ENCODE results near the gene HNF4A.

Gene HNF4A

DNA sequence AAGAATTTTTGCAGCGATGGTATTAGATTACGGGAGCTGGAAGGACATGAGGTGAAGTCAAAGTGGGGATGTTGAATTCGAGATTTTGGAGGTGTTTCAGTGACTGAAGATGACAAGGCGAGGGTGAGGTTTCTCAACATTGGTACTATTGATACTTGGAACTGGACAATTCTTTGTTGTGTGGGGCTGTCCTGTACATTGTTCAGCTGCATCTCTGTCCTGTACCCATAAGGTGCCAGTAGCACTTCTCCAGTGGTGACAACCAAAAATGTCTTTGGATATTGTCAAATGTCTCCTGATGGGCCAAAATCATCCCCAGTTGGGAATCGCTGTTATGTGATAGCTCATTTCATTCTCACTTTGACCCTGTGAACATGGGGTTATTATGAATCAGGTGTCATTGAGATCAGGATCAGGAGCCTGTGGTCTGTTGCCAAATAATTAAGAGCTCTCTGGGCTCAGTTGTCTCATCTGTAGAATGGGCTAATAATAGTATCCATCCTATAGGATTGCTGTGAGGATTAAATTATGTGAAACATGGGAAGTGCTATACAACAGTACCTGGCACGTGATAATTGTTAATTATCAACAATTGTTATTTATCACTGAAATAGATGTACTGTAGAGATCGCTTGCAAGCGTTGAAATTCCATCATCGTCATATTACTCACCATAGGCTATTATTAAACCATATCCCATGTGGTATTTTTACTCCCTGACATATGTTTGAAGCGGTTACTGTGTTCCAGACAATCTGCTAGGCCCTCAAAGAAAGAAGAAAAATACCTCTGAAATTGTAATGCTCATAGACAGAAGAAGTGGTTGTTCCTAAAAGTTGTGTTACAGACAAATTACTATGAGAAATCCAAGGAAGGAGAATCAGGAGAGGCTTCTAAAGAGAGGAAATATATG, 71.6 kb downstream of the HNF4A start:
- DNase-seq = no peak

GRCh38 chr20:44427804-44428173, 72.3 kb downstream of the HNF4A start:
- DNase-seq = no peak

GRCh38 chr20:44428174-44429016, 72.9 kb downstream of the HNF4A start:
- no peak for DNase-seq

GRCh38 chr20:44429017-44429339, 73.5 kb downstream of the HNF4A start:
- DNase-seq = no peak

GRCh38 chr20:44429419-44430269, 74.1 kb downstream of the HNF4A start:
- DNase-seq = no peak

DNA sequence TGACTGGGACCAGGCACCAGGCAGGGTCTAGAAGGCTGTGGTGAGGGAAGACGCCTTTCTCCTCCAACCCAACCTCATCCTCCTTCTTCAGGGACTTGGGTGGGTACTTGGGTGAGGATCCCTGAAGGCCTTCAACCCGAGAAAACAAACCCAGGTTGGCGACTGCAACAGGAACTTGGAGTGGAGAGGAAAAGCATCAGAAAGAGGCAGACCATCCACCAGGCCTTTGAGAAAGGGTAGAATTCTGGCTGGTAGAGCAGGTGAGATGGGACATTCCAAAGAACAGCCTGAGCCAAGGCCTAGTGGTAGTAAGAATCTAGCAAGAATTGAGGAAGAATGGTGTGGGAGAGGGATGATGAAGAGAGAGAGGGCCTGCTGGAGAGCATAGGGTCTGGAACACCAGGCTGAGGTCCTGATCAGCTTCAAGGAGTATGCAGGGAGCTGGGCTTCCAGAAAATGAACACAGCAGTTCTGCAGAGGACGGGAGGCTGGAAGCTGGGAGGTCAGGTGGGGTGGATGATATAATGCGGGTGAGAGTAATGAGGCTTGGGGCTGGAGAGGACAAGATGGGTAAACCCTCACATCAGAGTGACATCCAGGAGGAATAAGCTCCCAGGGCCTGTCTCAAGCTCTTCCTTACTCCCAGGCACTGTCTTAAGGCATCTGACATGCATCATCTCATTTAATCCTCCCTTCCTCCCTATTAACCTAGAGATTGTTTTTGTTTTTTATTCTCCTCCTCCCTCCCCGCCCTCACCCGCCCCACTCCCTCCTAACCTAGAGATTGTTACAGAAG, 75.0 kb downstream of the HNF4A start:
- DNase-seq = no peak

- DNase-seq = no peak
These were observed 75.6 kb downstream of the HNF4A start for GRCh38 chr20:44431118-44431501.

DNA sequence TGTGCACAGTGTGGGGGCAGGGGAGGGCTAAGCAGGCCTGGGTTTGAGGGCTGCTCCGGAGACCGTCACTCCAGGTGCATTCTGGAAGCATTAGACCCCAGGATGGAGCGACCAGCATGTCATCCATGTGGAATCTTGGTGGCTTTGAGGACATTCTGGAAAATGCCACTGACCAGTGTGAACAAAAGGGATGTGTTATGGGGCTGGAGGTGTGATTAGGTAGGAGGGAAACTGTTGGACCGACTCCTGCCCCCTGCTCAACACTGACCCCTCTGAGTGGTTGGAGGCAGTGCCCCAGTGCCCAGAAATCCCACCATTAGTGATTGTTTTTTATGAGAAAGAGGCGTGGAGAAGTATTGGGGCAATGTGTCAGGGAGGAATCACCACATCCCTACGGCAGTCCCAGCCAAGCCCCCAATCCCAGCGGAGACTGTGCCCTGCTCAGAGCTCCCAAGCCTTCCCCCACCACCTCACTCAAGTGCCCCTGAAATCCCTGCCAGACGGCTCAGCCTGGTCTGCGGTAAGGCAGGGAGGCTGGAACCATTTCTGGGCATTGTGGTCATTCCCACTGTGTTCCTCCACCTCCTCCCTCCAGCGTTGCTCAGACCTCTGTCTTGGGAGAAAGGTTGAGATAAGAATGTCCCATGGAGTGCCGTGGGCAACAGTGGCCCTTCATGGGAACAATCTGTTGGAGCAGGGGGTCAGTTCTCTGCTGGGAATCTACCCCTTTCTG, 76.2 kb downstream of the HNF4A start:
- no peak for DNase-seq

- DNase-seq = no peak
These were observed 77.4 kb downstream of the HNF4A start for GRCh38 chr20:44432618-44433577.

DNA sequence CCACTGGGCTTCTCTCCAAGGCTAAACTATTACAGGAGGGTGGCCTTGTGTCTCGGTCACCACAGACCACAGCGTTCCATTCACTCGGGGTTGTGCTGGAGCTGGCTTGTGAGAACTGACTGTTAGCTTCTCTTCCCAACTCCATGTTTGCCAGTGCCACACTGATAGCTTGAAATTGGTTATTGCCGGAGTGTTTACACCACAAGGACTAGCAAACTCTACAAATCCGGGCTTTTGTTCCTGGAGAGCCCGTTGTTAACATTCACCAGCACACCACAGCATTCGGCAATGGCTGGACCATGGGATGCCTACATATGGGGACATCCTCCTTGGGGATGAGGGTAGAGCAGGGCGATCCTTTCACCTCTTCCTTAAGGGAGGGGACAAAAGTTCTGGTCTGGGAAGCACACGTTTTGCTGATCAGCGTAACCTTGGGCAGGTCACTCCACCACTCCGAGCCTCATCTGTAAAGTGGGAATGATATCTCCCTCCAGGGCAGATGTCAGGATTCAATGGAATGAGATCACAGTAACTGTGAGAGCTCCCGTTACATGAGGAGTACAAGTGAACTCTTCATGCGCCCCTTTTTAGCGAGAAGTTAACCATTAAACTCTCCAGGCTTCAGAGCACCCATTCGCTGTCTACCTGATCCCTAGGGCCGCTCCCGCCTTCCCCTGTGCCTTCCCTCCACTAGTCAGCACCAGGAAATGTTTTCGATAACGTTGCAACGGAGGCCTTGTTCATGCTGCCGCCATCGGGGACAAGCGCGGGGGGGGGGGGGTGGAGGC, 78.4 kb downstream of the HNF4A start:
- no peak for DNase-seq

DNA sequence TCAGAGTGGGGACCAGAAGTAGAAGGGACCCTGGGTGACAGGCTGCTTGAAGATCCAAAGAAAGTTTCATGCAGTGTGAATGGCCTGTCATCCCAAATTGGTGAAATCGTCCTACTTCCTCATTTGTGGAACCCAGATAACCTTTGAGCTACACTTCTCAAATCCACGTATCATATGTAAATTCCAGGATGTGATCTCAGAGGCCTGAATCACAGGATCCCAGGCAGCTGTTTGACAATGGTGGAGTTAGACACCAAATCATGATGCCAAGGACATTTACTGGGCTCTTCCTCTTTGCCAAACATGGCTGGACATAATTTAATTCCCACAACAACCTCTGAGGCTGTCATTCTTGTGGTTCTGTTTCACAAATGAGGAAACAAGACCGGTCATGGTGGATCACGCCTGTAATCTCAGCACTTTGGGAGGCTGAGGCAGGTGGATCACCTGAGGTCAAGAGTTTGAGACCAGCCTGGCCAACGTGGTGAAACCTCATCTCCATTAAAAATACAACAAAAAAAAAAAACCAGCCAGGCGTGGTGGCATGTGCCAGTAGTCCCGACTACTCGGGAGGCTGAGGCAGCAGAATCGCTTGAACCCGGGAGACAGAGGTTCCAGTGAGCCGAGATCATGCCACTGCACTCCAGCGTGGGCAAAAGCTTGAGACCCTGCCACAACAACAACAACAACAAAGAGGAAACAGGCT, 80.3 kb downstream of the HNF4A start:
- no peak for DNase-seq

DNA sequence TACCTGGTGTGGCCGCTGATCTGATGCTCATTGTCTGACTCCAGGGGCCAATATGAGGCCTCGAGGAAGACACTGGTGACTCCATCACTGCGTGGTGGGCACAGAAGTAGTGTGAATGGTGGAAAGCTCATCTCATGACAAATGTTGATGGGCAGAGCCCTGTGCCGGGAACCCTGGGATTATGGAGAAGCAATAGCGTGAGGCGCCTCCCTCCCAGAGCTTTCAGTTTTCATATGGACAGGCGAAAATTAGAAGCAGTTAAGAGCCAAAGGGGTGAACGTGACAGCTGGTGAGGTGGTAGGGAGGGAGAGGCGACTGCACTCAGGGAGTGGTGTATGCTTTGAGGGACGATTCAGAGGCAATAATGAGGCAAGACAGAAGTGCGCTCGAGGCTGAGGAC, 80.9 kb downstream of the HNF4A start:
- no peak for DNase-seq

DNA sequence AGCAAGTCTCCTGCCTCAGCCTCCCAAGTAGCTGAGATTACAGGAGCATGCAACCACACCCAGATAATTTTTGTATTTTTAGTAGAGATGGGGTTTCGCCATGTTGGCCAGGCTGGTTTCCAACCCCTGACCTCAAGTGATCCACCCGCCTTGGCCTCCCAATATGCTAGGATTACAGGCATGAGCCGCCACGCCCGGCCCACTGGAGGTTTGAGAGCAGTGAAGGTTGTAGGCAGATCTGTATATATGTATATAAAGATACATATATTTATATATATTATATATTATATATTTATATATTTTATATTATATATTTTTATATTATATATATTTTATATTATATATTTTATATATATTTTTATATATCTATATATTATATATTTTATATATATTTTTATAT, 82.0 kb downstream of the HNF4A start:
- no peak for DNase-seq

- DNase-seq = no peak
These were observed 83.3 kb downstream of the HNF4A start for GRCh38 chr20:44438782-44439181.

- DNase-seq = no peak
These were observed 83.8 kb downstream of the HNF4A start for GRCh38 chr20:44439318-44439717.

DNA sequence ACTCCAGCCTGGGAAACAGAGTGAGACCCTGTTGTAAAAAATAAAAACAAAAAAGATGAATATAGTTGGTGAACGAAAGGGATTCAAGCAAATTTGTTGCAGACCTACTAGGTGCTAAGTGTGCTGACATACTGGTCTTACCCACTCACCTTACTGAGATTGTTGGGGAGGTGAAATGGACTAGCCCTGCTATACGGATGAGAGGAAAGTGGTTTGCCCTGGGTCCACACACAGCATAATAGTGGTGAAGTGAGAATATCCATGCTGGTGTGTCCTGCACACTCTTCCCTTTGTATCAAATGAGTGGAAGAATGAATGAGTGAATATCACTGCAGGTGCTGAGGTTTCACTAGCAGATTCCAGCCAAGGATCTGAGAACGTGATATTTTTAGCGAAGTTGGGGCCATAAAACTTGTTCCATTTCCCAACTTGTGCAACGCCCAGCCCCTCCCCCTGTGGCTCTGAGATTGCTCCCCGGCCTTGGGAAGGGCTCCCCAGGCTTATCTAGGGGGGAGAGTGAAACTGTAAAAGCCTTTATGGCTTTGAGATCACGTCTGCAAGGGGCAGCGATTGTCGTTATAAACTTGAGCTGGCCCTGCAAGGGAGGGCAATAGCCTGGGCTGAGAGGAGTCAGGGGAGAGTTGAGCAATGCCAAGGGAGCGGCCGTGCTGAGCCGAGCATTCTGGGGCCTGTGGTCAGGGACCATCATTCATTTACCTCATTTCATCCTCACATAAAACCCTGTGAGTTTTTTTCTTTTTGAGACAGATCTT, 87.0 kb downstream of the HNF4A start:
- no peak for DNase-seq

DNA sequence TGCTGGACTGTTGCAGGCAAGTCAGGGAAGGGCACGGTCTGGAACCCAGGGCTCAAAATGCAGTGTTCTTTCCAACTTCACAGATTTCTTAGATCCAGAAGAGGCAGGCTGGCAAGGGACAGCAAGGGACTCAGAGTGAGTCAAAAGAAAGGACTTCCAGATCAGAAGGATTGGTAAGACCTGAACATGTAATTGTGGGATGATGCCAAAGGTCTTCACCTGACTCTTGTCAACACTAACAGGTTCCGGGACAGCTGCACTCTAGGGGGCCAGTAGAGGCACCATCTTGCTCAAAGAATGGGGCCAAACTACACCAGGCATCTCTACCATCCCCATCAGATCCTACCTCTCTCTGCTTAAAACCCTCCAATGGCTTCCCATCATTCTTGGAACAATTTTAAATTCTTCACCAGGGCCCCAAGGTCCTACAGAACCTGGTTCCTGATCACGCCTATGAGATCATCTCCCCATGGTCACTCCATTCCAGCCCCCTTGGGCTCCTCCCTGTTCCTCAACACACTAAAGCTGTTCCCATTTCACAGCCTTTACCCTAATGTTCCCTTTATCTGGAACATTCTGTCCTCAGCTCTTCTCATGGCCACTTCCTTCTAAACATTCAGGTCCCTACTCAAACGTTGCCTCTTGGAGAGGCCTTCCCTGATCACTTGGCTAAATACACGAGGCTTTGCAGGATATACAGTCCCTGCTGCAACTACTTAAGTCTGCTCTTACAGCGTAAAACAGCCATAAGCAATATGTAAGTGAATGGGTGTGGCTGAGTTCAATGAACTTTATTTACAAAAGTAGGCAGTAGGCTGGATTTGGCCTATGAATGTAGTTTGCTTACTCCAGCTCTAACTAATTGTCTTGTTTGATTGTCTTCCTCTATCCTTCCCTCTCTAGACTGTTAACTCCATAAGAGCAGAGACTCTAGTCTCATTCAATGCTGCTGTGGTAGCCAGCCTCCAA, 90.5 kb downstream of the HNF4A start:
- no peak for DNase-seq

Data from activated CD4-positive, alpha-beta T cell treated with anti-CD3 and anti-CD28 coated beads for 4 hours (primary cell).